Stimulated activated naive B cell treated with anti-CD40 and anti-IgM and Interleukin-4, amounts not matched to agents 10 μg/mL and 1 μg/mL and 100 μg/mL, for 72 hours (primary cell): ENCODE data around the gene PLEKHG1.

Source experiments
- ATAC-seq, 2 donors: fragments of 150-1000 bp; cut with Tn5 transposase; replicated peaks; 2 replicates each; pipeline ENCODE4 v1.10.0; 2021; ENCODE audit warnings: moderate library complexity in 1 of 2
- DNase-seq: peaks from one replicate; pipeline ENCODE4 v3.0.0; 2021
- H3K27ac Mint-ChIP-seq: one replicate; pipeline ENCODE4 v1.8.0; 2022; ENCODE audit warnings: mild to moderate bottlenecking, mixed read lengths
- H3K27me3 Mint-ChIP-seq, 2 donors: one replicate each; pipeline ENCODE4 v1.8.0; 2022; ENCODE audit warnings: mixed read lengths in 2 of 2
- H3K36me3 Mint-ChIP-seq, 2 donors: one replicate each; pipeline ENCODE4 v1.8.0; 2022; ENCODE audit warnings: mixed read lengths in 2 of 2, mild to moderate bottlenecking in 1 of 2
- H3K4me1 Mint-ChIP-seq, 2 donors: one replicate each; pipeline ENCODE4 v1.8.0; 2022; ENCODE audit warnings: mixed read lengths in 2 of 2, mild to moderate bottlenecking in 1 of 2
- H3K4me3 Mint-ChIP-seq, 2 donors: one replicate each; pipeline ENCODE4 v1.8.0; 2022; ENCODE audit warnings: mild to moderate bottlenecking in 2 of 2, mixed read lengths in 2 of 2, moderate library complexity in 1 of 2
- H3K9me3 Mint-ChIP-seq, 2 donors: one replicate each; pipeline ENCODE4 v1.8.0; 2022; ENCODE audit warnings: mixed read lengths in 2 of 2, mild to moderate bottlenecking in 1 of 2

The PLEKHG1 gene

DNA sequence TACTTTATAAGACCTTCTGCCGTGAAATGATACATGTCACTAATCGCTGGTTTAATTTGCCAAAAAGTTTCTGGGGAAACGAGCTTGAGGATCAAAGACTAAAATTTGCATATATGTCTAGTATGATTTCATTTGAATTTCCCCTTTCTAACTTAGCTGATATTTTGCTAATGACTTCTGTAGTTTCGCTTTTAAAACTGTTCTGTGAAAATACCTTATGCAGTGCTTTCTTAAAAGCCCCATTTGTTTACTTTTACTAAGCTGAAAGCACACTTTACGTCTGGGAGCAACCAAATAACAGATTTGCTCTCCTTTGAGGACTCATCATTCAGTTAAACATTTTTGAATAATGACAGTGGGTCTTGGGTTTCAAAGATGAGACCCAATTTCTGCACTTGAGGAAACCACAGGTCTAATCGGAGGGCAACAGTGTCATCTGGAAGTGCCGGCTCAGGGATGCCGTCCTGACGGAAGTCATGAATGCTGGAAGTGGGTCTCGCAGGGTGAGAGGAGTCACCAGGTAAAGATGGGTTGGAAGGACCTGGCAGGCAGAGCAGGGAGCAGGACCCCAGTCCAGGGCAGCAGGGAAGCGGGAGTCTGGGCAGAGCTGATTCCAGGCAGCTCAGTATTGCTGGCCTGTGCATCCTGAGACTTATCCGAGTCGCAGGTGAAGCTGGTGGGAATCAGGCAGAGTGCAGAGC is 33.2 kb downstream of the PLEKHG1 start:
- ATAC-seq: peak; percentile 14 to 27
- Mint-ChIP-seq H3K27ac (peak overlapping the region; percentile 99), H3K36me3 (peaks cover 19 to 25% of the 10 kb centered on the region in 2 donors), H3K4me1 (peaks cover 60 to 79% of the 10 kb centered on the region in 2 donors), H3K9me3 (no peaks in the 10 kb centered on the region), H3K27me3 (no peaks in the 10 kb centered on the region), H3K4me3 (peak overlapping the region; percentile 85 to 98)
- no peak for DNase-seq

DNA sequence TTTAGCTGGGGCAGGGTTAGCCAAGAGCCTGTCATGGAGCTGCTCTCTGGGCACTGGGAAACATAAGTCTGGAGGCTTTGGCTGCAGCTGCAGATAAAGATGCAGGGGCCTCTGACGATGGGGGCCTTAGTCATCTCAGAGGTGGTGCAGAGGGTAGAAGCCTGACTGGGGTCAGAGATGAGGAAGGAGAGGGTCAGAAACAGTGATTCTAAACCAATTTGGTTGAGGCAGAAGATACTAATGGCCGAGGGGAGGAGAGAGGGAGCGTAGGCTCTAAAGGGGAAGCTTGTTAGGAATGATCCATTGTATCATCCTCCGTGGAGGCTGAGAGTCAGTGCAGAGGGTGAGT is 33.8 kb downstream of the PLEKHG1 start:
- ATAC-seq: peak; percentile 24 to 30

DNA sequence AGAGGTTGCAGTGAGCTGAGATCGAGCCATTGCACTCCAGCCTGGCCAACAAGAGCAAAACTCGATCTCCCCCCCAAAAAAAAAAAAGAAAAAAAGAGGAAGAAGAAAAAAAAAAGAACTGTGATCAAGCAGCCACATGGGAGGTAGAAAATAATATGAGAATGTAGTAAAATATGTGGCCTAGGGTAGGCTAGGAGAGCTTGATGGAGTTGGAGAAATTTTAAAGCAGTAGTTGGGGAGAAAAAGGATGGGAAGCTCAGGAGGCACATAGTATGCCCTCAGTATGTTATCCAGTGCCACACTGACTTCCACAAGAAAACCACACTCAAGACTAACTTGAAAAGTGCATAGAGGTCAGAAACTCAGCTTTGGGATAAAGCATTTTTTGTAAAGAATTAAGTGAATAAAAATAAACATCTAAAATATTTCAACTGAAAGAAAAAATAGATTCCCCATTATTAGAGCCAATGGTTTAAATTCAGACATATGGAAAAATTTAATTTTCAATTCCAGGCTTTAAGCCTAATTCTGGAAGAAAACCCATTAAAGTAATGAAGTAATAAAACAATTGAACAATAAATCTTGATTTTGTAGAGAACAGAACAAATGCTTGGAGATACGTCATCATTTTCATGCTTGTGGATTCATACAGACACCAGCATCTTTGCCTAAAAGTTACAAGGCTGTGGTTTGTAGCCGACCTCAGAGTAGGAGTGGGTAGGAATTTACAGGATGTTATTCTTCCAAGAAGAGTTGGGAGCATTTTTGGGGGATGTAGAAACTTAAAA is 34.7 kb downstream of the PLEKHG1 start:
- Mint-ChIP-seq H3K4me3 (peak overlapping the region; percentile 85 to 98), H3K27ac (peak overlapping the region; percentile 99), H3K9me3 (no peaks in the 10 kb centered on the region), H3K36me3 (peaks cover 21 to 25% of the 10 kb centered on the region in 2 donors), H3K4me1 (peaks cover 56 to 76% of the 10 kb centered on the region in 2 donors), H3K27me3 (no peaks in the 10 kb centered on the region)
- no peak for DNase-seq
- no peak for ATAC-seq

More for the DNA sequence above, 33.8 kb downstream of the PLEKHG1 start:
- Mint-ChIP-seq H3K4me1 (peaks cover 61 to 79% of the 10 kb centered on the region in 2 donors), H3K4me3 (peak overlapping the region; percentile 85 to 98), H3K27ac (peak overlapping the region; percentile 99), H3K27me3 (no peaks in the 10 kb centered on the region), H3K36me3 (peaks cover 23 to 28% of the 10 kb centered on the region in 2 donors), H3K9me3 (no peaks in the 10 kb centered on the region)
- DNase-seq: peak; percentile 33

DNA sequence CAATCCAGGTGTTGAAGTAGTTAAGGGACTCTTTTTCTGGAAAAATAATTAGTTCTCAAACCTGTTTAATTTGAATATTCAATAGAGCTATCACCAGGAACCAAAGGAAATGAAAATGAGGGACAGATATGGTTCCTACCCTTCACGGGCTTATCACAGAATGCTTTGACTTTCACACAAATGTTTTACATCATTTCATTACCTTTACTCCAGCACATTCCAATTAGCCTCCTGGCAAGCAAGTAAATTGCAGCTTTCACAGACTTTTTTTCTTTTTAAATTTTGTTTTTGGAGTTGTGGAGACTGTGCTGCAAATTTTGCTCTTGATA is 35.2 kb downstream of the PLEKHG1 start:
- Mint-ChIP-seq H3K36me3 (peaks cover 26 to 30% of the 10 kb centered on the region in 2 donors), H3K27me3 (no peaks in the 10 kb centered on the region), H3K27ac (peak overlapping the region; percentile 99), H3K4me1 (peaks cover 58 to 81% of the 10 kb centered on the region in 2 donors), H3K4me3 (peak overlapping the region; percentile 85 to 98), H3K9me3 (peaks cover 0 to 2% of the 10 kb centered on the region in 2 donors)
- no peak for ATAC-seq
- DNase-seq: no peak

DNA sequence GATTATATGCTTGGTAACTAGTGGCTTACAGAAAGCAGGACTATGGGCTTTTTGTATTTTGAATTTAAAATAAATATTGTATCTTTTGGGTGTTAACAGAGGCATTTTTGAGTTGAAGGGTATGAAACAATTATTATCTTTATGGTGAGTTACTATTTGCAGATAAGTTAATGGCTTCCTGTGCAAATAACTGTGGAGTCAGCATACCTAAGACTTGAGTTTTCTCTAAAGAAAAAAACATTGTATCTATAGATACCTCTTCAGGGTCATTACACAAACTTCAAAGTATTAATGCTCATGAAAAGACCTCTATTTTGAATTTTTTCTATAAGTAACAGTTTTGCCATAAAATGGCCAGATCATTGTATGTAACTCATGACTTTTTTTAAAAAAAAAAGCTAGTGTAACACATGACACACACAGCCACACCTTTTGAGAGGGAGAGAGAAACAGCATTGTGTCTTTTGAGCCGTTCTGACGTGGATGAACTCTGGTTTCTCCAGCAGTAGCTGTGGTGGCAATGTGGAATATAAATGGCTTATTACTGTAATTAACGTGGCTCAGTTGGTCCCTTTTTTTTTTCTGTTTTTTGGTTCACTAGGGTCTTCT is 36.3 kb downstream of the PLEKHG1 start:
- Mint-ChIP-seq H3K9me3 (peaks cover 0 to 3% of the 10 kb centered on the region in 2 donors), H3K4me1 (peaks cover 56 to 81% of the 10 kb centered on the region in 2 donors), H3K27ac (peak overlapping the region; percentile 72), H3K4me3 (peak overlapping the region; percentile 64 to 82), H3K36me3 (peaks cover 33 to 38% of the 10 kb centered on the region in 2 donors), H3K27me3 (no peaks in the 10 kb centered on the region)
- DNase-seq (no peak), ATAC-seq (no peak)

DNA sequence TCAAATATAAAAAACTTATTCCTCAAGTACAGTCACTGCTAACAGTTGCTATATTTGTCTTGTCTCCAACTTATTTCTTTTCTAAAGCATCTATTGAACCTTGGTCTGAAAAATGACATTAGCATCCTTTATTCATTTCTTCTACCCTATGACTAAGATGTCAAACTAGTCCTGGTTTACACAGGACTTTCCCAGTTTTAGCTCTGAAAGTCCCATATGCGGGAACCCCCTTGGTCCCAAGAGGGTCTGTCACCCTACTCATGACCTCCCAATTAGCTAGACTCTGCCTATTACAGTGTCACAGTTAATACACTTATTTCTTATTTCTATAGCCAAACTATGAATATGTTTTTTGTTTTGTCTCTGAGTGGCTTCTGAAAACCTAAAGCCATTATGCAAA is 37.1 kb downstream of the PLEKHG1 start:
- Mint-ChIP-seq H3K27ac (peak overlapping the region; percentile 72), H3K4me3 (peak overlapping the region; percentile 64 to 82), H3K4me1 (peaks cover 52 to 74% of the 10 kb centered on the region in 2 donors), H3K36me3 (peaks cover 33 to 38% of the 10 kb centered on the region in 2 donors), H3K9me3 (peaks cover 0 to 3% of the 10 kb centered on the region in 2 donors), H3K27me3 (no peaks in the 10 kb centered on the region)
- ATAC-seq: peak; percentile 40 to 58
- DNase-seq: peak; percentile 66

DNA sequence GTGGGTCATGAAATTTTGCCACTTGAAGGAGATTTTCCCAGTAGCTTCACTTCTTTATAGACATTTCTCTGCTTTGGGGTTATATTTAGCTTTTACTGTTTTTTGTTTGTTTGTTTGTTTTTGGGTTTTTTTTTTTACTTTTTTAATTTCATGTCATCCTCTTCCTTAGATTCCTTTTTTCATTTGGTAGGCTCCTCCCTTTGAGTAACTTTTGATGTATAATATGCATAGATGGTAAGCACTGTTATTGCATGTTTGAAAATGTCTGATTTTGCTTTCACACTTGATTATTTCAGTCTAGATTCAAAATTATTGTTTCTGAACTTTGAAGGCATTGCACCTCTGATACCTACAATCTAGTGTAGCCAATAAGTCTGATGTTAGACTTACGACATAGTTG is 37.6 kb downstream of the PLEKHG1 start:
- Mint-ChIP-seq H3K27me3 (no peaks in the 10 kb centered on the region), H3K36me3 (peaks cover 33 to 38% of the 10 kb centered on the region in 2 donors), H3K4me1 (peaks cover 47 to 70% of the 10 kb centered on the region in 2 donors), H3K27ac (peak overlapping the region; percentile 72), H3K4me3 (peak overlapping the region; percentile 64 to 82), H3K9me3 (peaks cover 0 to 3% of the 10 kb centered on the region in 2 donors)
- DNase-seq (no peak), ATAC-seq (no peak)

DNA sequence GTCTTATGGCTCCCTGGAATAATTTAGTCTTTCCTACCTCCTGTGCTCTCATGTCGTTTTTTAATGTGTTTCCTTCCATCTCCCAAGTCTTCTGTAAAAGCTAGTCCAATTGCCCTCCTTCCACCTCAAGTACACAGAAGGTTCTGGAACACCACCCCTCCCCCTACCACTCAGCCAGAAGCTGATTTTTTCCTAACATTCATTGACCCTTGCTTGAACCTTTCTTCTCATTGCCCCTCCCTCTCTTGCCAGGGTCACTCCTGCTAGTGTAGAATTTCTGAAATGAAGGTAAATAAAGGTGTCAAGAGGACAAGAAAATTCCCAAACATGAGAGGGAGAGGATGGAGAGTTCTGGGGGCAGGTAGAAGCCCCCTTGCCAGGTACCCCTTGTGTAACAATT is 38.6 kb downstream of the PLEKHG1 start:
- peak overlapping the region; percentile 25 to 42 for H3K4me3 Mint-ChIP-seq
- H3K27ac Mint-ChIP-seq: peak overlapping the region; percentile 68
- H3K36me3 Mint-ChIP-seq: peaks cover 28 to 33% of the 10 kb centered on the region in 2 donors
- H3K27me3 Mint-ChIP-seq: no peaks in the 10 kb centered on the region
- DNase-seq (no peak), ATAC-seq (no peak)
- peaks cover 0 to 3% of the 10 kb centered on the region in 2 donors for H3K9me3 Mint-ChIP-seq
- H3K4me1 Mint-ChIP-seq: peaks cover 41 to 66% of the 10 kb centered on the region in 2 donors

DNA sequence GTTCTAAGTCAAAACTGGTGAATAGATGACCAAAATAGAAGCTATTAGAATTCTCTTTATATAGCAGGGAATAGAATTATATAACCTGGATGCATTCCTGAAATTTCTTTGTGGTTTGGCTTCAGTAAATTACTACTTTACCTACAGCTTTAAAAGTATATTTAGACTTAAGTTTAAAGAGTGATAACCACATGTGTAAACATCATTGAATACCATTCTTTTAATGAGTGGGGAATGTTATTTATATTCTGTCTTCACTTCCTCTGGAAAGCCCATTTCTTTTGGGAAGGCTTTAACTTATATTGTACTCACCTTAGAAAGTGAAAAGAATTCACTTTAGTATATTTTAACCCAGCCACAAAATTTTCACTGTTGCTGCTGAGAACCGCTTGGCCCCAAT is 39.1 kb downstream of the PLEKHG1 start:
- ATAC-seq (no peak), DNase-seq (no peak)
- Mint-ChIP-seq H3K27me3 (no peaks in the 10 kb centered on the region), H3K9me3 (peaks cover 0 to 3% of the 10 kb centered on the region in 2 donors), H3K36me3 (peaks cover 23 to 29% of the 10 kb centered on the region in 2 donors), H3K27ac (peak overlapping the region; percentile 68), H3K4me3 (no peak overlapping the region), H3K4me1 (peaks cover 40 to 66% of the 10 kb centered on the region in 2 donors)

DNA sequence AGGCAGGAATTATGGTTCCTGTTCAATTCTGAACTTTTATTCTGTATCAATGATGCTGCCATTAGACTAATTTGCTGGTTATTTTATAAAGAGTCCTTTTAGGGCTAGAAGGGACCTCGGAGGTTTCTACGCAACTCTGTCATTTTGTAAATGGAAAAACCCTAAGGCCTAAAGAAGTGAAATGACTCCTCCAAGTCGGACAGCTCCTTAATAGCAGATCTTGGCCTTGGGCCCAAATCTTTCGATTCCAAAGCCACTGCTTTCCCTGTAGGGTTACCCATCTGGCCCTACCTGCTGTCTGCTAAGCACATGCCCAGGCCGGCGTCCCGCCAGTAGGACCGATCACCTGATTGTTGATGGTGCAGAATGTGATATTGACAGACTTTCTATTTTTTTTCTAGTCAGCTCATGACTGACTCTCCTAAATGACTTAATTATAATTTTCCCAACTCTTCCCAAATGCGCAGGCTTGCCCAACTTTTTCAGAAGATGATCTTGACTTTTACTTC is 40.2 kb downstream of the PLEKHG1 start:
- Mint-ChIP-seq H3K4me3 (peak overlapping the region; percentile 68 to 79), H3K27me3 (no peaks in the 10 kb centered on the region), H3K36me3 (peaks cover 19 to 23% of the 10 kb centered on the region in 2 donors), H3K9me3 (peaks cover 0 to 3% of the 10 kb centered on the region in 2 donors), H3K4me1 (peaks cover 34 to 62% of the 10 kb centered on the region in 2 donors), H3K27ac (peak overlapping the region; percentile 86)
- no peak for ATAC-seq
- DNase-seq: no peak

DNA sequence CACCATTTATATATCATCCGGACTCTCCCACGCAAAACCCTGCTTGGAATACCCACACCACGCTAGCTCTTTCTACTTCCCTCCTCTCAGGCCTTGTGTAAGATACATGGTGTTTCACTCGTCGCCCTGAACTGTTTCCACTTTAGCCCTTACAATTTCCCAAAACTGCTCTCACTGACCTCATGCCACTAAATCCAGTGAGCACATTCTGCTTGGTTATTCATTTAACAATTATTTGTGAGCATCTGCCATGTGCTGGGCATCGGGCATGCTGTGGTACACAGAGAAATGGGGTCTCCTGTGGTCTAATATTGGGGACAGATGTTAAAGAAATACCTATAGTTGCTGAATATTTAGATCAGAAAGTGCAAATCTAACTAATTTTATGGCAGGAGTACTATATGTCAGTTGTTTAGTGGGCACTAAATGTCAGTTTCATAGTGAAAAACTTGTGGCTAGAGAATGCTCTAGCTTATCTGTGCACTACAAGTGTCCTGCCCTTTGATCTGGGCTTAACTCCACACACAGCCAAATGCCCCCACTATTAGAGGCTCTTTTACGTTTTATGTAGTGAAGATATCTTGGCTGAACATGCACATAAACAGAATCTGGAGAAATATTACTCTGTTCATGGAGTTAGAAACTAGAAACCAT is 41.0 kb downstream of the PLEKHG1 start:
- DNase-seq (no peak), ATAC-seq (peak; percentile 63 to 81)
- peaks cover 21 to 26% of the 10 kb centered on the region in 2 donors for H3K36me3 Mint-ChIP-seq
- peaks cover 0 to 3% of the 10 kb centered on the region in 2 donors for H3K9me3 Mint-ChIP-seq
- H3K27me3 Mint-ChIP-seq: no peaks in the 10 kb centered on the region
- peak overlapping the region; percentile 73 to 79 for H3K4me3 Mint-ChIP-seq
- peak overlapping the region; percentile 86 for H3K27ac Mint-ChIP-seq
- peaks cover 34 to 67% of the 10 kb centered on the region in 2 donors for H3K4me1 Mint-ChIP-seq

DNA sequence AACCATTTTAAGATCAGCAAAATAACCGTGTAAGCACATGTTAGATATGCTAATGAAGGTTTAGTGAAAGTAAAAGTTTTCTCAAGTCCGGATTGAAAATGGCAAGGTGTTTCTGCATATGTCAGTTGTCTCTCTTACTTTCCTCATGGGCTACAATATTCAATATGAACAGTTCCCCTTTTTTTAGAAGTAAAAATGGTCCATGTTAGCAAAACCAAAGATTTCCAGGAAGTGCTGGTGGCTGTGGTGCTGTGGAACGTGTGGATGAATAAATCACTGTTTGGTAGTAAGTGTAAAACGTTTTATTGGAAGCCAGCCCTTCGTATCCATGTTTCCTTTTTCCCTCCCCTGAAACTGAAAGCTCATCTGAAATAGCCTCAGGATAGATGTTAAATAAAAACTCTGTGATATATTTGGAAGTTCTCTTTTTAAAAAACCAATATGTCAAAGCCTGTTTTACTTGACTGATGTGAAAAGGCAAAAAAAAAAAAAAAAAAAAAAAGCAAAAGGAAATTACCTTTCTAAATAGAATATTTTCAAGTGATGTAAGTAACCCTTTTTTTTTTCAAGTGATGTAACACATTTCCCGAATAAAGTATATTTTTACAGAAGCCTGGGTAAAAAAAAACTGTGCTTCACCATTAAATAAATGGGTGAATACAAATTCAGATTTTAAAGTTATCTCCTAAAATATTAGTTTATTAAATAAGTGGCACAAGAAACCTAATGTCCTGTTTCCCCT is 41.9 kb downstream of the PLEKHG1 start:
- peak; percentile 23 for DNase-seq
- H3K27ac Mint-ChIP-seq: peak overlapping the region; percentile 88
- peak overlapping the region; percentile 73 to 79 for H3K4me3 Mint-ChIP-seq
- no peaks in the 10 kb centered on the region for H3K27me3 Mint-ChIP-seq
- H3K4me1 Mint-ChIP-seq: peaks cover 40 to 68% of the 10 kb centered on the region in 2 donors
- peaks cover 21 to 26% of the 10 kb centered on the region in 2 donors for H3K36me3 Mint-ChIP-seq
- peak; percentile 71 to 83 for ATAC-seq
- H3K9me3 Mint-ChIP-seq: peaks cover 0 to 3% of the 10 kb centered on the region in 2 donors

DNA sequence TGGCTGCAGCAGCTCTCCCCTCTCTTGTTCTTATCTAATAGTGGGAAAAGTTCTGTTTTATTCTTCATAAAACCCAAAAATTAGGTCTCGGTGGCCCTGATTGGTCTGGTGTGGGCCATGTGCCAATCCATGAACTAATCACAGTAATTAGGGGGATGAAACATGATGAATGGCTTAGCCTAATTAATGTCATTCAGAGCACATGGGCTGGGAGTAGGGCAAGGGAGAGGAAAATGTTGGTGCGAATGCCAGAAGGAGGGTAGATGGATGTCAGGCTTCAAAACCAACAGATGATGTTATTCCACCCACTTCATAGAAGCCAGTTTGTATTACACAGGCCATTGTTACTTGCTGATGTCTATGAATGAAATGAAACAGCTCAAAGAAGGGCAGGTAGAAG is 46.5 kb downstream of the PLEKHG1 start:
- peaks cover 16 to 34% of the 10 kb centered on the region in 2 donors for H3K4me1 Mint-ChIP-seq
- no peaks in the 10 kb centered on the region for H3K27me3 Mint-ChIP-seq
- no peak overlapping the region for H3K4me3 Mint-ChIP-seq
- ATAC-seq: no peak
- no peaks in the 10 kb centered on the region for H3K9me3 Mint-ChIP-seq
- no peak for DNase-seq
- peaks cover 3 to 4% of the 10 kb centered on the region in 2 donors for H3K36me3 Mint-ChIP-seq
- H3K27ac Mint-ChIP-seq: no peak overlapping the region
